ENCODE measurements around the gene FAM53C. TPM values are rescaled to one million over a fixed set of nuclear protein-coding genes. Genes with fewer than 3 reads are reported as not detected.

FAM53C gene
- total RNA-seq, 4 donors from 2014 or later = 17.8 to 32.4 (median 20.7) TPM

DNA sequence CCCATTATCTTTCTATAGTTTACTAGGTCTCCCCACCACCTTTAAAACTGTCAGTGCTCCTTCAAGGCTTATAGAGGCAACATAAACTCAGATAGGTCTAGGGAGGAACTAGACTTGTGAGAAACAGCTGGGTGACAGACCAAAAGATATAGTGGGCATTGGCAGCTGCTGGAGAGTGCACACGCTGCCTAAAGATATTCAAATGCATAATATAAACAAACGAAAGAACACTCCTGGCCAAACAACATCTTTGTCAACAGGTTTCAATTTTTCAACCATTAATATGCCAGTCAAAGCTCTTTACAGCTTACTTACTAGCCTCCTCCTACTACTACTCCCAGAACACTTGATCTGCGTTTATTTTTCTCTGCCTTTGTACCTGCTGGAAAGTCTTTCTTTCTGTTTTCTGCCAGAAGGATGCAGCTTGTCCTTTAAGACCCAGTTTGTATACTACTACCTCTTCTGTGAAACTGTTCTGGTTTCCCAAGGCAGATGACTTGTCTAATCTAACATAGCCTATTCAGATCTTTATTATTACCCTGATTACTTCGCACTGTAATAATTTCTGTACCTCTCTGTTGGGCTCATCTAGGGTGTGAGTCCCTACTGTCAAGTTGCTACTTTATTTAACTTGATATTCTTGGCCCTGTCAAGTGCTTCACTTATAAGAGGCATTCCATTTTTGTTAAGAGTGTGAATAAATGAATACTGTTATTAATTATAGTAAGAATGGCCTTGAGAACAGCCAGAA is 28.7 kb downstream of the FAM53C start:
- intact Hi-C loops (cut with DNase I) = no loop called here
- peak overlapping the region in 1 of 3 donors; percentile 19 for H3K27ac ChIP-seq
- no peaks in the 10 kb centered on the region for H3K36me3 ChIP-seq
- TF ChIP-seq, protein P1, sequence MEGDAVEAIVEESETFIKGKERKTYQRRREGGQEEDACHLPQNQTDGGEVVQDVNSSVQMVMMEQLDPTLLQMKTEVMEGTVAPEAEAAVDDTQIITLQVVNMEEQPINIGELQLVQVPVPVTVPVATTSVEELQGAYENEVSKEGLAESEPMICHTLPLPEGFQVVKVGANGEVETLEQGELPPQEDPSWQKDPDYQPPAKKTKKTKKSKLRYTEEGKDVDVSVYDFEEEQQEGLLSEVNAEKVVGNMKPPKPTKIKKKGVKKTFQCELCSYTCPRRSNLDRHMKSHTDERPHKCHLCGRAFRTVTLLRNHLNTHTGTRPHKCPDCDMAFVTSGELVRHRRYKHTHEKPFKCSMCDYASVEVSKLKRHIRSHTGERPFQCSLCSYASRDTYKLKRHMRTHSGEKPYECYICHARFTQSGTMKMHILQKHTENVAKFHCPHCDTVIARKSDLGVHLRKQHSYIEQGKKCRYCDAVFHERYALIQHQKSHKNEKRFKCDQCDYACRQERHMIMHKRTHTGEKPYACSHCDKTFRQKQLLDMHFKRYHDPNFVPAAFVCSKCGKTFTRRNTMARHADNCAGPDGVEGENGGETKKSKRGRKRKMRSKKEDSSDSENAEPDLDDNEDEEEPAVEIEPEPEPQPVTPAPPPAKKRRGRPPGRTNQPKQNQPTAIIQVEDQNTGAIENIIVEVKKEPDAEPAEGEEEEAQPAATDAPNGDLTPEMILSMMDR (IDR thresholded peaks at IDR 0.05) = no peak
- TF ChIP-seq POLR2A (IDR thresholded peaks at IDR 0.05) = no peak
- H3K27me3 ChIP-seq = no peaks in the 10 kb centered on the region
- DNase-seq = no peak
- WGBS, 2 donors = 58 to 60% methylated on average over 4 of the region's 4 CpGs
- H3K4me1 ChIP-seq = peaks cover 21 to 29% of the 10 kb centered on the region in 2 donors
- H3K4me3 ChIP-seq (replicated peaks in 1 of 3) = no peak overlapping the region
- H3K9me3 ChIP-seq = no peaks in the 10 kb centered on the region

DNA sequence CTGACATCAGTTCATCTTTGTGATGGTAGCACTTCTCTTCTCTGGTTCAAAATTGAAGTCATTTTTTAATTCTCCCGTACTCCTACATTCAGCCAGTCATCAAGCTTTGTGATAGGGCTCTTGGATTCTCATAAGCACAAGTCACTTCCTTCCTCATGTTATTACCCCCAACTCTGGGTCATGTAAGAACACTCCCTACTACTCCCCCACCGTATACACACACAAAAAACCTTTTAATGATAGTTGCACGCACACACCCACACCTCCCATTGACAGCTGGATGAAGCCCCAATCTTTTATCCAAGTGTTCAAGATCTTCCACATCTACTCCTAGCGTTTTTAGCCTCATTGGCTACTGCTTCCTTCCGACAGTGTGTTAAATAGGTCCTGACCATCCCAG is 31.2 kb downstream of the FAM53C start:
- DNase-seq = no peak
- H3K36me3 ChIP-seq = peaks cover 2 to 4% of the 10 kb centered on the region in 2 donors
- TF ChIP-seq, protein P1 (IDR thresholded peaks at IDR 0.05) = no peak
- no peak for TF ChIP-seq POLR2A (IDR thresholded peaks at IDR 0.05)
- no peak overlapping the region for H3K4me3 ChIP-seq (replicated peaks in 1 of 3)
- peaks cover 21 to 29% of the 10 kb centered on the region in 2 donors for H3K4me1 ChIP-seq
- no peak overlapping the region for H3K27ac ChIP-seq
- intact Hi-C loops (cut with DNase I) = no loop called here
- H3K27me3 ChIP-seq = no peaks in the 10 kb centered on the region
- H3K9me3 ChIP-seq = no peaks in the 10 kb centered on the region
- 82 to 91% methylated on average over 5 of the region's 5 CpGs for WGBS, 2 donors

DNA sequence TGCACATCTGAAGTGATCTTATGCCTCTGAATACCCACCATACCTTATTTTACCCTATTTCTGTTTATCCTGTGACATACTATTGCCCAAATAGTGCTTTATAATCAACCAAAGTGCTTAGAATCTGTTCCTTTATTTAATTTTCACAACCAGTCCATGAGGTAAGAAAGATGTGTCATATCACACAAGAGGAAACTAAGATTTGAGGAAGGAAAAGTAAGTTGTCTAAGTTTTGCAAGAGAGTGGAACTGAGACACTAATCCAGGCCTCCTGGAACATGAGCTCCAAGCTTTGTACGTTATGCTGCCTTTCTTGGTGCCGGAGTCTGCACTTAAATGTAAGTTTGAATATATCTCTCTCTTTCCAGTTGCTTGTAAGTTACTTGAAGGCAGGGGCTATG is 31.6 kb downstream of the FAM53C start:
- Histone ChIP-seq H3K4me3 (replicated peaks in 1 of 3) (no peak overlapping the region), H3K36me3 (peaks cover 4 to 6% of the 10 kb centered on the region in 2 donors), H3K27me3 (no peaks in the 10 kb centered on the region), H3K4me1 (peaks cover 21 to 29% of the 10 kb centered on the region in 2 donors), H3K9me3 (no peaks in the 10 kb centered on the region), H3K27ac (no peak overlapping the region)
- DNase-seq = no peak
- WGBS, 2 donors = 86 to 94% methylated on average over 2 of the region's 2 CpGs
- intact Hi-C loops (cut with DNase I) = no loop called here
- no peak for TF ChIP-seq POLR2A (IDR thresholded peaks at IDR 0.05)
- TF ChIP-seq, protein P1 (IDR thresholded peaks at IDR 0.05) = no peak

DNA sequence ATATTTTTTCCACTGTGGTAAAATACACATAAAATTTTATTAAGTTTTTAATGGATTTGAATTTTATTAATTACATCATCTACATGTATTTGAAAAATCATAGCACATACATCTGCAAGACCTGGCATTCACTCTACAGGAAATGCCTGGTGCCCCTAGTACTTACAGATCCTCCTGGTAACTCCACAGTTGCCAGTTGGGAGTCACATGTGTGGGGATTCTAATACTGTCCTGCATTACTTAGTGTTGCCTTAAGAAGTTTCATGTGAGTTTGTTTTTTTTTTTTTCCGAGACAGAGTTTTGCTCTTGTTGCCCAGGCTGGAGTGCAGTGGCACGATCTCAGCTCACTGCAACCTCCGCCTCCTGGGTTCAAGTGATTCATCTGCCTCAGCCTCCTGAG is 32.5 kb downstream of the FAM53C start:
- intact Hi-C loops (cut with DNase I) = no loop called here
- H3K4me3 ChIP-seq (replicated peaks in 1 of 3) = no peak overlapping the region
- no peak for TF ChIP-seq POLR2A (IDR thresholded peaks at IDR 0.05)
- whole genome bisulfite sequencing, 2 donors = 73 to 78% methylated on average over 3 of the region's 3 CpGs
- no peaks in the 10 kb centered on the region for H3K9me3 ChIP-seq
- peaks cover 21 to 29% of the 10 kb centered on the region in 2 donors for H3K4me1 ChIP-seq
- no peak for DNase-seq
- no peaks in the 10 kb centered on the region for H3K27me3 ChIP-seq
- no peak overlapping the region for H3K27ac ChIP-seq
- H3K36me3 ChIP-seq = peaks cover 10 to 11% of the 10 kb centered on the region in 2 donors

DNA sequence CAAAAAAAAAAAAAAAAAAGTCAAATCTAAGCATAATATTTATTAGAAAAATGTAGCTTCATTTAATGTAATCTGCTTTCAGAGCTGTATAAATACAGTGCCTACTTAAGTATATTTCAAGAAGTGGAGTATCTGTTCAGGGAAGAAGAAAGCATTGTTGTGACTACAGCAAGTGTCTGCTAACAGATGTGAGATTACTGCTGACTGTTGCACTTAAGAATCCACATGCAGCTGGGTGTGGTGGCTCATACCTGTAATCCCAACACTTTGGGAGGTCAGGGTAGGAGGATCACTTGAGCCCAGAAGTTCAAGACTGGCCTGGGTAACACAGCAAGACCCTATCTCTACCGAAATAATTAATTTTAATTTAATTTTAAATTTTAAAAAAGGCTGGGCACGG is 33.4 kb downstream of the FAM53C start:
- 93 to 98% methylated on average over 2 of the region's 2 CpGs for WGBS, 2 donors
- H3K36me3 ChIP-seq = peaks cover 18% of the 10 kb centered on the region in 2 donors
- peaks cover 19 to 26% of the 10 kb centered on the region in 2 donors for H3K4me1 ChIP-seq
- no peak for DNase-seq
- H3K27me3 ChIP-seq = no peaks in the 10 kb centered on the region
- intact Hi-C loops (cut with DNase I) = no loop called here
- H3K4me3 ChIP-seq (replicated peaks in 1 of 3) = no peak overlapping the region
- H3K9me3 ChIP-seq = no peaks in the 10 kb centered on the region
- TF ChIP-seq POLR2A (IDR thresholded peaks at IDR 0.05) = no peak
- TF ChIP-seq, protein P1 (IDR thresholded peaks at IDR 0.05) = no peak
- no peak overlapping the region for H3K27ac ChIP-seq
